Smooth muscle cell (in vitro differentiated cells): Measurements from ENCODE around the gene CARS2. TPM values are rescaled to one million over a fixed set of nuclear protein-coding genes. Genes with fewer than 3 reads are reported as not detected.

Experiments
- DNase-seq: peaks from one replicate; lab custom pipeline; 2025; ENCODE audit not compliant: unreplicated experiment; lab: John Stamatoyannopoulos, UW
- H2AFZ ChIP-seq: fragments of 200-600 bp; sonication (generic); 2 replicates; pipeline ENCODE4 v1.6.0; 2016; ENCODE audit warnings: antibody characterized with exemption, low read depth, mild to moderate bottlenecking
- H3F3A ChIP-seq: fragments of 200-600 bp; sonication (generic); 2 replicates; pipeline ENCODE4 v1.6.0; 2017; ENCODE audit warnings: antibody characterized with exemption, low read depth
- H3K27ac ChIP-seq: fragments of 200-600 bp; sonication (generic); 2 replicates; pipeline ENCODE4 v1.5.1; 2016; ENCODE audit warnings: low read depth, mild to moderate bottlenecking
- H3K27me3 ChIP-seq: fragments of 200-600 bp; sonication (generic); 2 replicates; pipeline ENCODE4 v1.6.1; 2016; ENCODE audit warnings: low read depth, mild to moderate bottlenecking
- H3K36me3 ChIP-seq: fragments of 200-600 bp; sonication (generic); 2 replicates; pipeline ENCODE4 v1.5.1; 2016; ENCODE audit warnings: low read depth
- H3K4me1 ChIP-seq: fragments of 200-600 bp; sonication (generic); 2 replicates; pipeline ENCODE4 v1.5.1; 2016; ENCODE audit warnings: low read depth
- H3K4me2 ChIP-seq: fragments of 200-600 bp; sonication (generic); 2 replicates; pipeline ENCODE4 v1.6.0; 2016; ENCODE audit warnings: mild to moderate bottlenecking
- H3K4me3 ChIP-seq: fragments of 200-600 bp; sonication (generic); 2 replicates; pipeline ENCODE4 v1.5.1; 2016; ENCODE audit warnings: mild to moderate bottlenecking
- H3K79me2 ChIP-seq: fragments of 200-600 bp; sonication (generic); 2 replicates; pipeline ENCODE4 v1.6.0; 2016; ENCODE audit warnings: low read depth, mild to moderate bottlenecking
- H3K9ac ChIP-seq: fragments of 200-600 bp; sonication (generic); 2 replicates; pipeline ENCODE4 v1.6.0; 2016; ENCODE audit warnings: low read depth
- H3K9me3 ChIP-seq: fragments of 200-600 bp; sonication (generic); replicated peaks from 2 replicates; pipeline ENCODE4 v1.5.1; 2016; ENCODE audit warnings: low read depth
- H4K20me1 ChIP-seq: fragments of 200-600 bp; sonication (generic); 2 replicates; pipeline ENCODE4 v1.6.0; 2016; ENCODE audit warnings: low read depth
- WGBS: methylation state at CpG from one replicate; pipeline ENCODE4 v1.1.7; 2016; ENCODE audit warnings: low lambda C conversion rate; 5-methylcytosine and 5-hydroxymethylcytosine counted together
- polyA plus RNA-seq: library from polyadenylated mRNA; unstranded; fragments of >200 nt; fragmentation: Nextera tagmentation; extraction: Ambion mirVana; gene quantifications from 2 replicates; pipeline ENCODE4 v1.2.1, GENCODE V29; 2016
- total RNA-seq: library from RNA; depleted of rRNA; stranded (reverse); fragments of >200 nt; gene quantifications from 2 replicates; pipeline ENCODE4 v1.2.3, GENCODE V29; 2014
- TF ChIP-seq, protein P1 (sequence below): fragments of 200-600 bp; sonication (generic); IDR thresholded peaks from 2 replicates; pipeline ENCODE4 v1.5.1; 2017; ENCODE audit warnings: borderline replicate concordance, mild to moderate bottlenecking, antibody characterized with exemption; ENCODE audit not compliant: insufficient read depth, poor library complexity, severe bottlenecking

The CARS2 gene
- total and polyA plus RNA-seq, 2 experiments from 2014 or later = 37.5 to 71.7 TPM

DNA sequence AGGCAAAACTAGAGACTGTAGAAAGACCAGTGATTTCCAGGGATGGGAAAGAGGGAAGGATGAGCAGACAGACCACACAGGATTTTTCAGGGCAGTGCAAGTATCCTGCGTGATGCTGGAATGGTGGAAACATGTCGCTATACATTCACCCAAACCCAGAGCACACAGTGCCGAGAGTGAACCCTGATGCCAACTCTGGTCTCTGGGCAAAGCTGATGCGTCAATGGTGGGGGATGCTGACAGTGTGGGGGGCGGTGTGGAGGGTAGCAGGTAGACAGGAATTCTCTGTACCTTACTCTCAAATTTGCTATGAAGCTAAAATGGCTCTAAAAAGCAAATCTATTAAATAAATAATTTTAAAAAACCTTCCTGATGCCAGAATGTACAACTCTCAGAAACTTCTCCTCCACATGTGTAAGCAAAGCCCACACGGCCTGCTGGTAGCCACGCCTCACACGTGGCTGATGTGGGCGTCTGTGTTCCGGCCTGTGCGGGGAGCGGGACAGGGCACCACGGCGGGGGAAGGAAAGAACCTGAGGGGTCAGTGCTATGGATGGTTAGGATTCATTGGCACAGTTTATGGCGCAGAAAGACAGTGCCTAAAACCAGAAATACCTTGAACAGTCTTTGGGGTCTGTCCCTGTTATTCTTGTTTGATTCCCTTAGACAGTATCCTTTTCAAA lies 23.9 kb downstream of the CARS2 start:
- TF ChIP-seq, protein P1, sequence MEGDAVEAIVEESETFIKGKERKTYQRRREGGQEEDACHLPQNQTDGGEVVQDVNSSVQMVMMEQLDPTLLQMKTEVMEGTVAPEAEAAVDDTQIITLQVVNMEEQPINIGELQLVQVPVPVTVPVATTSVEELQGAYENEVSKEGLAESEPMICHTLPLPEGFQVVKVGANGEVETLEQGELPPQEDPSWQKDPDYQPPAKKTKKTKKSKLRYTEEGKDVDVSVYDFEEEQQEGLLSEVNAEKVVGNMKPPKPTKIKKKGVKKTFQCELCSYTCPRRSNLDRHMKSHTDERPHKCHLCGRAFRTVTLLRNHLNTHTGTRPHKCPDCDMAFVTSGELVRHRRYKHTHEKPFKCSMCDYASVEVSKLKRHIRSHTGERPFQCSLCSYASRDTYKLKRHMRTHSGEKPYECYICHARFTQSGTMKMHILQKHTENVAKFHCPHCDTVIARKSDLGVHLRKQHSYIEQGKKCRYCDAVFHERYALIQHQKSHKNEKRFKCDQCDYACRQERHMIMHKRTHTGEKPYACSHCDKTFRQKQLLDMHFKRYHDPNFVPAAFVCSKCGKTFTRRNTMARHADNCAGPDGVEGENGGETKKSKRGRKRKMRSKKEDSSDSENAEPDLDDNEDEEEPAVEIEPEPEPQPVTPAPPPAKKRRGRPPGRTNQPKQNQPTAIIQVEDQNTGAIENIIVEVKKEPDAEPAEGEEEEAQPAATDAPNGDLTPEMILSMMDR = no peak
- WGBS = 90% methylated on average over 15 of the region's 15 CpGs

GRCh38 chr13:110680852-110681251 lies 25.1 kb downstream of the CARS2 start:
- no peak overlapping the region for H3K4me3 ChIP-seq
- H3K36me3 ChIP-seq = peaks cover 3% of the 10 kb centered on the region
- H4K20me1 ChIP-seq = no peaks in the 10 kb centered on the region
- no peaks in the 10 kb centered on the region for H3K9me3 ChIP-seq
- no peak overlapping the region for H3K27ac ChIP-seq
- no peak for DNase-seq
- WGBS = 93% methylated on average over 6 of the region's 7 CpGs
- no peaks in the 10 kb centered on the region for H3K4me1 ChIP-seq
- TF ChIP-seq, protein P1 = peak; percentile 39
- H2AFZ ChIP-seq = no peak overlapping the region
- no peaks in the 10 kb centered on the region for H3F3A ChIP-seq
- H3K9ac ChIP-seq = no peak overlapping the region
- no peaks in the 10 kb centered on the region for H3K79me2 ChIP-seq
- no peaks in the 10 kb centered on the region for H3K27me3 ChIP-seq
- no peak overlapping the region for H3K4me2 ChIP-seq

More for the DNA sequence above, 23.9 kb downstream of the CARS2 start:
- no peak for DNase-seq
- Histone ChIP-seq H3F3A (no peaks in the 10 kb centered on the region), H3K79me2 (no peaks in the 10 kb centered on the region), H3K9me3 (no peaks in the 10 kb centered on the region), H4K20me1 (no peaks in the 10 kb centered on the region), H3K4me2 (no peak overlapping the region), H3K36me3 (no peaks in the 10 kb centered on the region), H3K9ac (no peak overlapping the region), H3K27me3 (no peaks in the 10 kb centered on the region), H3K27ac (no peak overlapping the region), H2AFZ (no peak overlapping the region), H3K4me3 (no peak overlapping the region), H3K4me1 (no peaks in the 10 kb centered on the region)

DNA sequence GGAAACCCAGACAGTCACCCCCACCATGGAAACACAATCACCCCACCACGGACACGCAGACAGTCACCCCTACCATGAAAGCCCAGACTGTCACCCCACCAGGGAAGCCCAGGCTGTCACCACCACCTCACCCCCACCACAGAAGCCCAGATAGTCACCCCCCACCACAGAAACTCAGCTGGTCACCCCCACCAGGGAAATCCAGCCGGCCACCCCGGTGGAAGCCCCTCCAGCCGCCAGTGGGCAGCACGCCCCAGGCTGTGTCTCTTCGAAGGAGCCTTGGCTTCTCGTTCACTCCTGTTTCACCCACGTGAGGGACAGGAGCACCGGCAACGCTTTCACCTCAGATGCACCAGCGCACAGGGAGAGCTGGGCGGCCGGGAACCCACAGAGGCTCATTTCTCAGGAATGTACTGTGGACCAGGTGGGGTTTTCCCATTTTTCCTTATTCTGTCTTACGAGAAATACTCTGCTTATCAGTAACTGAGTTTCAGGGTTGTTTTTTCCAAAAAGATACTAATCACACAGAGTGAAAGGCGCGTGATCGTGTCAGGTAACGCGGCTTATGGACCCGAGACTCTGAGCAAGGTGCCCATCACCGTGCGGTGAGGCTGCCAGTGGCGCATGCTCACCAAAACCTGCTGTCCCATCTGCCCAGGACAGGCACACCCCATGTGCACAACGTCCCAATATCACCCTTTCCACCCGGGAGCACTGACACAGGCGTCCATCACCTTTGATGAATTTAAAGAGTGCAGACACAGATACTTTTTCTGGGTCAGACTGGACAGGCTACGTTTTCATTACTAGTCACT lies 28.0 kb downstream of the CARS2 start:
- 90% methylated on average over 26 of the region's 28 CpGs for WGBS
- H3K4me1 ChIP-seq = no peaks in the 10 kb centered on the region
- no peak overlapping the region for H3K27ac ChIP-seq
- H3K4me3 ChIP-seq = no peak overlapping the region
- no peaks in the 10 kb centered on the region for H3F3A ChIP-seq
- H4K20me1 ChIP-seq = no peaks in the 10 kb centered on the region
- TF ChIP-seq, protein P1 = no peak
- H3K9ac ChIP-seq = no peak overlapping the region
- H3K4me2 ChIP-seq = no peak overlapping the region
- no peaks in the 10 kb centered on the region for H3K27me3 ChIP-seq
- H3K9me3 ChIP-seq = no peaks in the 10 kb centered on the region
- H2AFZ ChIP-seq = no peak overlapping the region
- DNase-seq = no peak
- peaks cover 6% of the 10 kb centered on the region for H3K79me2 ChIP-seq
- peaks cover 4% of the 10 kb centered on the region for H3K36me3 ChIP-seq
